Prostate gland (tissue), 2 donors: Measurements from ENCODE around the gene IKZF1. TPM values are rescaled to one million over a fixed set of nuclear protein-coding genes. Genes with fewer than 3 reads are reported as not detected.

Source experiments
- DNase-seq: peaks from one replicate; pipeline ENCODE4 v3.0.0-alpha.2; 2019; ENCODE audit warnings: low spot score
- H3K27ac ChIP-seq, 2 donors: fragments of 200-600 bp; sonication (generic); 2 replicates each; pipeline ENCODE4 v1.5.1; 2017 to 2019
- H3K27me3 ChIP-seq: fragments of 200-600 bp; sonication (generic); replicated peaks from 2 replicates; pipeline ENCODE4 v1.5.1; 2019; ENCODE audit not compliant: insufficient read depth
- H3K36me3 ChIP-seq, 2 donors: fragments of 200-600 bp; sonication (generic); 1 replicate in 1 of 2; 2 replicates in 1 of 2; pipeline versions ENCODE4 v1.5.1 to v1.8.1; 2017 to 2019
- H3K4me1 ChIP-seq: fragments of 200-600 bp; sonication (generic); replicated peaks from 2 replicates; pipeline ENCODE4 v1.5.1; 2019
- H3K4me3 ChIP-seq, 2 donors: fragments of 200-600 bp; sonication (generic); 2 replicates each; pipeline ENCODE4 v1.5.1; 2017 to 2019
- H3K9me3 ChIP-seq: fragments of 200-600 bp; sonication (generic); 2 replicates; pipeline ENCODE4 v1.5.1; 2017
- CTCF ChIP-seq, 4 experiments: fragments of 200-600 bp in 2 of 4; fragments of 450-650 bp in 2 of 4; sonication (generic) in 2 of 4; IDR thresholded peaks; 1 replicate in 3 of 4; 2 replicates in 1 of 4; pipeline ENCODE4 v1.5.1; 2016 to 2019; ENCODE audit warnings: antibody characterized with exemption in 4 of 4, mild to moderate bottlenecking in 2 of 4, moderate library complexity in 2 of 4
- POLR2A ChIP-seq: fragments of 450-650 bp; IDR thresholded peaks from one replicate; pipeline ENCODE4 v1.6.1; 2016; ENCODE audit warnings: antibody characterized with exemption, mild to moderate bottlenecking
- POLR2AphosphoS5 ChIP-seq: sonication (generic); formaldehyde crosslinking; IDR thresholded peaks from one replicate; pipeline ENCODE4 v1.6.1; 2017; ENCODE audit warnings: antibody characterized with exemption
- WGBS: methylation state at CpG from one replicate; pipeline ENCODE4 v1.1.5; 2018; 5-methylcytosine and 5-hydroxymethylcytosine counted together
- intact Hi-C: fragments of 100-400 bp; cut with DNase I; formaldehyde crosslinking; loops from one replicate; pipeline ENCODE4 v1.14.2; 2022
- total RNA-seq, 2 donors: library from RNA; depleted of rRNA; stranded (reverse); fragments of >200 nt; gene quantifications; one replicate each; pipeline ENCODE4 v1.1.0, GENCODE V29; 2016

IKZF1 gene
- total RNA-seq, 2 donors from 2014 or later, result 2.7 to 7.7 TPM

DNA sequence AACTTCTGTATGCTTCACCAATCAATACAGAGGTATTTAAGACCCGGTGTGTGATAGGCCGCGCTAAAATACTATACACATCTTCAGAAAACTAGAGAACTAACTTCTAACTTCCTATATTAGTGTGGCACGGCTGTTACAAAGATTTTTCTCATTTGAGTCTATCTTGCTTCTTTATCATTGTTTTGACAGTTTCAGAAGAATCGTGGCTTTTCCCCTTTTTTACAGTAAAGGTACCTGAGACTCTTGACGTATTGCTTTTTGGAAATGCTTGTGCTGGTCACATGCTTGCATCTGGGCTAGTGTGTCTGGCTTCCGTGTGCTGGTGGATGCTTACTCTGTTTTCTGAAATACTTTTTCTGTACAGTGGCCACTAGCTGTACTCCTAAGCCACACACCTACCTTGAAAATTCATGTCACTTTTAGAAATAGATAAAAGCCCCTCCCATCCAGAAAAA, 12.7 kb downstream of the IKZF1 start:
- H3K9me3 ChIP-seq, result no peaks in the 10 kb centered on the region
- DNase-seq, result no peak
- 80% methylated on average over 7 of the region's 7 CpGs for WGBS
- H3K27ac ChIP-seq, result no peak overlapping the region
- TF ChIP-seq CTCF (IDR thresholded peaks at IDR 0.05) (no peak), POLR2AphosphoS5 (no peak), POLR2A (no peak)
- no peaks in the 10 kb centered on the region for H3K27me3 ChIP-seq
- H3K4me3 ChIP-seq, result no peak overlapping the region
- intact Hi-C loops, result no loop called here
- H3K4me1 ChIP-seq, result no peaks in the 10 kb centered on the region
- no peaks in the 10 kb centered on the region for H3K36me3 ChIP-seq

DNA sequence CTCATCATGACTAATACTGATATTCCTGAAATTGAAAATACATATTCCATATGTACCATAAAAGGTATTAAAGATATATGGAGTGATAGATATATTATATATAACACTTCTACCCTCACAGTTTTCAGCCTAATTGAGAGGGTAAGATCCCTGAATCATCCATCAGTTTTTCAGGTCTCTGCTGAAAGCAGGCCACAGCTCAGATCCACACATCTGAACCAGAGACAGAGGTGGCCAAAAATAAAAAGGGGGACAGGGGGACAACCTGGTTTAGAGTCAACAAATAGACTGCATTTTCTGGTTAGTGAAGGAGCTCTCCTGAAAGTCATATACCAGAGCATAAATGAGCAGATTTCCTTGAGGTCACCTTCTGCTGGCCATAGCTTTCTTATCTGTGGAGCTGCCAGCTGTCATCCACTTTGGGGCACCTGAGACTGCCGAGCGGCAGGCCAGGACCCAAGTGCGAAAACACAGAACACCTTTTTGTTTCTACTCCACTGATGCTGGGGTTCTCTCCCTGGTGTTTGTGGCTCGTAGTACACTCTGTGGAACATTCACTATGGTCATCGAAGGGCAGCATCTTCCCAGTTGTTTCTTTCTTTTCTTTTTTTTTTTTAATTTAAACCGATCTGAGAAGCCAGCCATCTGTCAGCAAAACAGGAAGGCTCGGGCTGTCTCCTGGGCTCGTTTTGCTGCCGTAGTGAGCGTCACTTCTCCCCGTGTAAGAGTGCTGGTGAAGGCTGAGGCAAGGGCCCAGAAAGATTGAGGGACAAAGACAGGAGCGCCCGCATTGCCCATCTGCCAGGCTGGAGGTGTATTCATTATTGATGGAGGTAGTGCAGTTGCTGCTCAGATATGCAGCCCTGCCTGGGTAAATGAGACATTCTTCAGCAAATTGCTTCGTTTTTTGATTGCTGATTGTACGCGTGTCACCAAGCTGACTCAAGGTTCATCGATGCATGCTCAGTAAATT, 13.5 kb downstream of the IKZF1 start:
- Histone ChIP-seq H3K9me3 (no peaks in the 10 kb centered on the region), H3K36me3 (no peaks in the 10 kb centered on the region), H3K4me3 (no peak overlapping the region), H3K27ac (no peak overlapping the region), H3K4me1 (no peaks in the 10 kb centered on the region), H3K27me3 (no peaks in the 10 kb centered on the region)
- intact Hi-C loops, result no loop called here
- DNase-seq, result no peak
- TF ChIP-seq CTCF (IDR thresholded peaks at IDR 0.05) (no peak), POLR2AphosphoS5 (no peak), POLR2A (no peak)
- 86% methylated on average over 17 of the region's 17 CpGs for WGBS

- Histone ChIP-seq H3K4me3 (no peak overlapping the region), H3K27ac (no peak overlapping the region), H3K9me3 (no peaks in the 10 kb centered on the region), H3K4me1 (no peaks in the 10 kb centered on the region), H3K36me3 (no peaks in the 10 kb centered on the region), H3K27me3 (no peaks in the 10 kb centered on the region)
- 64% methylated on average over 6 of the region's 6 CpGs for WGBS
- no peak for DNase-seq
- TF ChIP-seq CTCF (IDR thresholded peaks at IDR 0.05), result no peak
- no peak for TF ChIP-seq POLR2A
- TF ChIP-seq POLR2AphosphoS5, result no peak
- intact Hi-C loops, result no loop called here
Measured at GRCh38 chr7:50321487-50322067, 17.1 kb downstream of the IKZF1 start.

DNA sequence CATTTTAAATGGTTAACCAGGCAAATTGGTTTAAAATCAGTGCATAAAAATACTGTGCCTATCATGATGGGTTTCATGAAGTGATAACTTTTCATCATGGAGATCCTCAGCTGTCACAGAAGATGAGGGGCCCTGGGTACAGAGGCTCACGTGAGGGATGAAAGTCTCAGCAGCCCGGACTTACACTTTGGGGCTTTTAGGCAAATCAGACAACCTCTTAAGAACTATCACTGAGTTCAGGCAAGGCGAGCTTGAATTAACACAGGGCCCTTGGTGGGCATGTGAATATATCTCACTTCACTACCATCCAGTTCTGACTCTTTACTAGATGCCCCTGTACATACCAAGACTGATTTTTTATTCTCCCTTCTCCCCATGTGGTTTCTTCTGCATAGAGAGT, 19.6 kb downstream of the IKZF1 start:
- intact Hi-C loops, result no loop called here

More for the DNA sequence above, 19.6 kb downstream of the IKZF1 start:
- no peak overlapping the region for H3K27ac ChIP-seq
- H3K27me3 ChIP-seq, result no peaks in the 10 kb centered on the region
- no peaks in the 10 kb centered on the region for H3K4me1 ChIP-seq
- H3K4me3 ChIP-seq, result no peak overlapping the region
- no peaks in the 10 kb centered on the region for H3K36me3 ChIP-seq
- no peaks in the 10 kb centered on the region for H3K9me3 ChIP-seq
- TF ChIP-seq CTCF (IDR thresholded peaks at IDR 0.05), result no peak
- TF ChIP-seq POLR2AphosphoS5, result no peak
- no peak for TF ChIP-seq POLR2A
- no peak for DNase-seq
- WGBS, result 74% methylated on average over 3 of the region's 3 CpGs
